GM21528 (cell line): Measurements from ENCODE around the gene DISC1.
"Not testable (repeated sequence)": the region's sequence is repeated elsewhere in the genome, so short reads cannot be mapped to it uniquely, and the experiment has no call there.

Experiments
- ATAC-seq: cut with Tn5 transposase; IDR thresholded peaks from one replicate; pipeline ENCODE4 v1.9.1; 2021; ENCODE audit warnings: mild to moderate bottlenecking, moderate library complexity; ENCODE audit not compliant: unreplicated experiment, low FRiP score

Gene DISC1

GRCh38 chr1:231634323-231635013 is 7.9 kb downstream of the DISC1 start:
- ATAC-seq: no peak

- ATAC-seq: no peak
Measured at GRCh38 chr1:231636157-231636556, 9.6 kb downstream of the DISC1 start.

DNA sequence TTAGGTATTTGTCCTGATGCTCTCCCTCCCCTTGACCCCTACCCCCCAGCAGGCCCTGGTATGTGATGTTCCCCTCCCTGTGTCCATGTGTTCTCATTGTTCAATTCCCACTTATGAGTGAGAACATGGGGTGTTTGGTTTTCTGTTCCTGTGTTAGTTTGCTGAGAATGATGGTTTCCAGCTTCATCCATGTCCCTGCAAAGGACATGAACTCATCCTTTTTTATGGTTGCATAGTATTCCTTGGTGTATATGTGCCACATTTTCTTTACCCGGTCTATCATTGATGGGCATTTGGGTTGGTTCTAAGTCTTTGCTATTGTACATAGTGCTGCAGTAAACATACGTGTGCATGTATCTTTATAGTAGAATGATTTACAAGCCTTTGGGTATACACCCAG is 10.3 kb downstream of the DISC1 start:
- not testable (repeated sequence) for ATAC-seq

DNA sequence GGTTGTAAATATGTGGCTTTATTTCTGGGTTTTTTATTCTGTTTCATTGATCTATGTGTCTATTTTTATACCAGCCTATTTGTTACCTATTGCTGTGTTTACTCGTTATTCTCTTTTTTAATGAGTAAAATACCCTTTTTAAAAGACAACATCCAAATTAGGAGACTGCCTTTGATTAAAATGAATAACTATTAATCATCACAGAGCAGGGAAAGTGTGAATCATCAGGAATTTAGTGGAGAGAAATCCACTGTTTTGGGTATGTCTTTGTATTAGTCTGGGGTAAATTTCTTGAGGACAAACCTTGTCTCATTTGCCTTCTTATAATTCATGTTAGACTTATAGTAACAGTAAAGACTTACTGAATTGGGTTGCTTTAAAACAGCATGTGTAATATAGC is 12.1 kb downstream of the DISC1 start:
- ATAC-seq: no peak

DNA sequence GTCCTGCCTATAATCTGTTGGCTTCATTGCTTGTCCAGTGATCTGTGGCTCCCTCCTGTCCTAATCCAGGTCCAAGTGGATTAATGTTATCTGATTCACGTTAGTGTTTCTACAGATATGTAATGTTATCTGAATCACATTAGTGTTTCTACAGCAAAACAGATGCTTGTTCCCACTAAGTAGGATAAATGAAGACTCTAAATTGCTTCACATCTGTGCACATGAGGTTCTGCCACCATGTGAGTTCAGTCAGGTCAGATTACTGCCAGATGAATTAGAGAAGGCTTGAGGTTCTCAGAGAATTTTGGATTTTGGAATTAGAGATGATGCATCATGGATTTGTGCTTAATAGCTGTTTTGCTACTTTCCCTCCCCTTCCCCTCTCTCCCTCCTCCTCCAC is 13.2 kb downstream of the DISC1 start:
- ATAC-seq: no peak

DNA sequence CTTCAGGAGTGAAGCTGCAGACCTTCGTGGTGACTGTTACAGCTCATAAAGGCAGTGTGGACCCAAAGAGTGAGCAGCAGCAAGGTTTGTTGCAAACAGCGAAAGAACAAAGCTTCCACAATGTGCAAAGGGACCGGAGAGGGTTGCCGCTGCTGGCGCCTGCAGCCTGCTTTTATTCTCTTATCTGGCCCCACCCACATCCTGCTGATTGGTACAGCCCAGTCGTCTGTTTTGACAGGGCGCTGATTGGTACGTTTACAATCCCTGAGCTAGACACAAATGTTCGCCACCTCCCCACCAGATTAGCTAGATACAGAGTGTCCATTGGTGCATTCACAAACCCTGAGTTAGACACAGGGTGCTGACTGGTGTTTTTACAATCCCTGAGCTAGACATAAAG is 14.9 kb downstream of the DISC1 start:
- ATAC-seq: not testable (repeated sequence)

- ATAC-seq: not testable (repeated sequence)
Measured at GRCh38 chr1:231642061-231642460, 15.5 kb downstream of the DISC1 start.

- ATAC-seq: no peak
Measured at GRCh38 chr1:231642618-231643017, 16.0 kb downstream of the DISC1 start.

GRCh38 chr1:231643071-231643934 is 16.7 kb downstream of the DISC1 start:
- ATAC-seq: no peak

DNA sequence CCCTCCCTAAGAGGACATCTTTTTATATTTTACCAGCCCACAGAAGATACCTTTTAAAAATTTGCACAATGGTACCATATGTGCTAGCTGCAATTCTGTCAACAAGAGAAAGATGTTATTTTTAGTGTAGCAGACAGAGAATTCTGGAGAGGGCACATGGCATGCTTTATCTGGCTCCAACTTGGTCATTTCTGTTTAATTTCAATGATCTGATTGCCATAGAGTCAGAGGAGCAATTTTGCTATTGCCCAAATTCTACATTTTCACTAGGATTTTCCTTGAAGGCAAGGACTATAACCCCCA is 17.3 kb downstream of the DISC1 start:
- no peak for ATAC-seq

DNA sequence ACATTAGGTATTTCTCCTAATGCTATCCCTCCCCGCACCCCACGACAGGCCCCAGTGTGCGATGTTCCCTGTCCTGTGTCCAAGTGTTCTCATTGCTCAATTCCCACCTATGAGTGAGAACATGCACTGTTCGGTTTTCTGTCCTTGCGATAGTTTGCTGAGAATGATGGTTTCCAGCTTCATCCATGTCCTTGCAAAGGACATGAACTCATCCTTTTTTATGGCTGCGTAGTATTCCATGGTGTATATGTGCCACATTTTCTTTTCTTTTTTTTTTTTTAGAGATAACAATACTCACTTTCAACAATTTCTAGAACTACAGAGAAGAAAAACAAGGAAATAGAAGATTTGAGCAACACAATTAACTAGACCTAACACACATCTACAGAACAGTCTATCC is 19.0 kb downstream of the DISC1 start:
- ATAC-seq: not testable (repeated sequence)

DNA sequence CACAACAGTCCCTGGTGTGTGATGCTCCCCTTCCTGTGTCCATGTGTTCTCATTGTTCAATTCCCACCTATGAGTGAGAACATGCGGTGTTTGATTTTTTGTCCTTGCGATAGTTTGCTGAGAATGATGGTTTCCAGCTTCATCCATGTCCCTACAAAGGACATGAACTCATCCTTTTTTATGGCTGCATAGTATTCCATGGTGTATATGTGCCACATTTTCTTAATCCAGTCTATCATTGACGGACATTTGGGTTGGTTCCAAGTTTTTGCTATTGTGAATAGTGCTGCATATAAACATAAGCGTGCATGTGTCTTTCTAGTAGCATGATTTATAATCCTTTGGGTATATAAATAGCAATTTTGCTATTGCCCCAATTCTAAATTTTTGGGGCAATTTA is 19.6 kb downstream of the DISC1 start:
- not testable (repeated sequence) for ATAC-seq

DNA sequence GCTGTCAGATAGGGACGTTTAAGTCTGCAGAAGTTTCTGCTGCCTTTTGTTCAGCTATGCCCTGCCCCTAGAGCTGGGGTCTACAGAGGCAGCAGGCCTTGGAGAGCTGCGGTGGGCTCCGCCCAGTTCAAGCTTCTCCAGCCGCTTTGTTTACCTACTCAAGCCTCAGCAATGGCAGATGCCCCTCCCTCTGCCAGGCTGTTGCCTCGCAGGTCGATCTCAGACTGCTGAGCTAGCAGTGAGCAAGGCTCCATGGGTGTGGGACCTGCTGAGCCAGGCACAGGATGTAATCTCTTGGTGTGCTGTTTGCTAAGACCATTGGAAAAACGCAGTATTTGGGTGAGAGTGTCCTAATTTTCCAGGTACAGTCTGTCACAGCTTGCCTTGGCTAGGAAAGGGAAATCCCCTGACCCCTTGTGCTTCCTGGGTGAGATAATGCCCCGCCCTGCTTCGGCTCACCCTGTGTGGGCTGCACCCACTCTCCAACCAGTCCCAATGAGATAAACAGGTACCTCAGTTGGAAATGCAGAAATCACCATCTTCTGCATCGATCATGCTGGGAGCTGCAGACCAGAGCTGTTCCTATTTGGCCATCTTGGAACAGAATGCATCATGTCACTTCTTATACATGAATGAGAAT is 25.2 kb downstream of the DISC1 start:
- ATAC-seq: not testable (repeated sequence)

- ATAC-seq: no peak
Measured at GRCh38 chr1:231653632-231654031, 27.0 kb downstream of the DISC1 start.

GRCh38 chr1:231656741-231657140 is 30.2 kb downstream of the DISC1 start:
- ATAC-seq: no peak

DNA sequence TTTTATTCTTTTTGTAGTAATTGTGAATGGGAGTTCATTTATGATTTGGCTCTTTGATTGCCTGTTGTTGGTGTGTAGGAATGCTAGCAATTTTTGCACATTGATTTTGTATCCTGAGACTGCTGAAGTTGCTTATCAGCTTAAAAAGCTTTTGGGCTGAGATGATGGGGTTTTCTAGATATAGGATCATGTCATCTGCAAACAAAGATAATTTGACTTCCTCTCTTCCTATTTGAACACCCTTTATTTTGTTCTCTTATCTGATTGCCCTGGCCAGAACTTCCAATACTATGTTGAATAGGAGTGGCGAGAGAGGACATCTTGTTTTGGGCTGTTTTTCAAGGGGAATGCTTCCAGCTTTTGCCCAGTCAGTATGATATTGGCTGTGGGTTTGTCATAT is 31.6 kb downstream of the DISC1 start:
- not testable (repeated sequence) for ATAC-seq

GRCh38 chr1:231660198-231660597 is 33.6 kb downstream of the DISC1 start:
- no peak for ATAC-seq

GRCh38 chr1:231663211-231663792 is 36.7 kb downstream of the DISC1 start:
- no peak for ATAC-seq

- ATAC-seq: no peak
Measured at GRCh38 chr1:231665101-231665500, 38.5 kb downstream of the DISC1 start.

DNA sequence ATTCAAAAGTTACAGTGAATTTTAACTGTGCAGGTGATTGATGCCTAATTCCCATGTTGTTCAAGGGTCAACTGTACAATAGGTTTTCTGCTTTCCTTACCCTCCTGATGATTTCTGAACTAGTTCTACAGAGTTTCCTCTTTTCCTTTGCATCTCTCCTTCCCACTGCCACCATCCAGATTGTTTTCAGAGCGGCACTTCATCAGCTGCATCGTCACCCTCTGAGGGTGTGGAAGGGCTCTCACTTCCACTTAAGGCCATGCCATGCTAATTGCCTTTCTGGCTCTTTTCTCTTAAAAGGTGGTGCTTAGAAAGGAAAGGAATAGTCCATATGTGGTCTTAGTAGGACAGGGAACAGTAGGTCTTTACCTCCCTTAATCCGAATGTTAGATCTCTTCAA is 39.1 kb downstream of the DISC1 start:
- no peak for ATAC-seq

DNA sequence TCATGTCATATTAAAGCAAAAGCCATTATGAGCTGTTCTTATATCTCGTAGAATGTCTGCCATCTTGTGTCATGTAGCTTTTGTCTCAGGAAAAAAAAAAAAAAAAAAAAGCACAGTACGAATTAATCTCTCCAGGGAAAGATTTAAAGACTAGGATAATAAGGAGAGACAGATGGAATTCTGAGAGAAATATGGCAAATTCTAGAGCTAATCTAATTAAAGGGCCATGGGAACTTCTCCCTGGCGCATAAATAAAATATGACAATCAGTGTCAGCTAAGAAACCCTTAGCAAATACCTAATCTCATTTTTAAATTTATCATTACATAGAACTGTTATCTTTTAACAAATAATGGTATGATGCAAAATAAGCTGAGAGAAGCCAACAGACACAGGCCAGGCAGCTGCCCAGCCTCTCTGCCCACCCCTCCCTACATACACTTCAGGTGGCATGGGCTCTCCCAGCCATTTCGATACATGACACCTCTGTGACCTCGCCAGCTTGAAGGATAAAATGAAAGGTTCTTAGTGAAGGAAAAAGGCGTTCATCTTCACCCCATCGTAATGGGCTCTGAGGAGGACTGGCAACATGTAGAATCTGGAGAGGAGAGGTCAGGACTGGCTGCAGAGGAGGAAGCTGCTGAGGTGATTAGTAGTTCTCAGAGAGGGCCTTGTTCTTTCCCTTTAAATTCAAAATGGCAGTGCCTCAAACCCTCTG is 39.8 kb downstream of the DISC1 start:
- ATAC-seq: no peak
